Mesenteric fat pad (tissue), 1 donor: Measurements from ENCODE around the gene AAK1. TPM values are rescaled to one million over a fixed set of nuclear protein-coding genes. Genes with fewer than 3 reads are reported as not detected.

Source experiments
- DNase-seq: peaks from one replicate; pipeline ENCODE4 v3.0.0-alpha.2; 2020; ENCODE audit warnings: low spot score
- total RNA-seq: library from RNA; stranded (reverse); fragmentation: NEBNext Ultra II Directional; extraction: Animal tissue kit (Norgen Biotek cat#: 25700); gene quantifications from one replicate; pipeline ENCODE4 v1.2.1, GENCODE V29; 2021
- donor health status: DM: yes; HTN: yes; CAD: no.

AAK1 gene
- total RNA-seq, 1 donor from 2014 or later = 73.6 TPM

DNA sequence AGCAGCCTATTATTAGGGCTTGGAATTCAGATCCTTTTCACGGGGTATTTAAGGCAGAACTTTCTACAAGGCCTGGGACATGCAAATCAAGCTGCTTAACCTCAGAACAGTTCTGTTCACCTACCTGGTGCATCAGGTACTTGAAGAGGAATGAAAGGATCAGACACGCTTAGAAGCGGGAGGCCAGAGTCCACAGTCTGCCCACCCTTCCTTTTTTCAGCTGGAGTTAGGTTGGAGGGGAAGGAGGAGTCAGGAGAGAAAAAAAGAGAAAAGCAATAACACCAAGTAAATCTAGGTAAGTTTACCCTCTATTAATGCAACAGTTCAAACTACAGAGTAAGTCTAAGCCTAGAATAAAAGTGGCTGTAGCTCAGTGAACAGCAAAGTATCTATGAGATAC, 147.7 kb downstream of the AAK1 start:
- DNase-seq = no peak

DNA sequence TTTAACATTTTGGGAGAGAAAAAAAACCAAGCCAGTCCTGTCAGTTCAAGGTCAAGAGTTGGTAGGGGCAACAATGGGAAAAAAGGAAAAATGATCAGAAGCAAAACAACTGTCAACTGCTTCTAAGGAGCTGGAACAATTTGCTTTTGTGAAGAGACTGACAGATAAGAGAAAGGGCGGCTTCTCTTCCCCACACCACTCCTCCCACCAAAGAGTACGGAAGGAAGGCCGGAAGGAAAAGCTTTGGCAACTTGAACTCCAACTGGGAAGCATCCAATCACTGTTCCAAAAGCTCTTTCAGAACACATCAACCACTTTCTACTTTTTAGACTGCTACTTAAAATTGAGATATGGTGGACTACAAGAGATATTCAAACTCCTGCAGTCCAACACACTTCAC, 148.5 kb downstream of the AAK1 start:
- no peak for DNase-seq

DNA sequence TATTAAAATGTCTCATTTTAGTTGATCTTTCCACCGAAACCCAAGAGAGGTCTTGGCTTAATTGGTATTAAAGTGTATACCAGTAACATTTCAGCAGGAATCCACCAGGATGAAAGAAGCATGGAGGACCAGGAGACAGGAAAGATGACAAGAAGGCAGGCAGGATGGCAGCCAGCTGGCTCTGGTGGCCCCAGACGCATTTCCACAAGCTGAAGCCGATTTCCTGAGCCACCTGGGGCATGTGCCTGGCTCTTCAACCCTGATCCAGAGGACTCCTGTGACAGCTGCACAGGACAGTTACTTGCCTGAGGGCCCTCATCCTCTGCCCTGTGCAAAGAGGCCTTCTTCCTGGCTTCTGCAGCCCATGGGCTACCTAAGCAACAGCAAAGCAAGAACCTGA, 149.4 kb downstream of the AAK1 start:
- no peak for DNase-seq

DNA sequence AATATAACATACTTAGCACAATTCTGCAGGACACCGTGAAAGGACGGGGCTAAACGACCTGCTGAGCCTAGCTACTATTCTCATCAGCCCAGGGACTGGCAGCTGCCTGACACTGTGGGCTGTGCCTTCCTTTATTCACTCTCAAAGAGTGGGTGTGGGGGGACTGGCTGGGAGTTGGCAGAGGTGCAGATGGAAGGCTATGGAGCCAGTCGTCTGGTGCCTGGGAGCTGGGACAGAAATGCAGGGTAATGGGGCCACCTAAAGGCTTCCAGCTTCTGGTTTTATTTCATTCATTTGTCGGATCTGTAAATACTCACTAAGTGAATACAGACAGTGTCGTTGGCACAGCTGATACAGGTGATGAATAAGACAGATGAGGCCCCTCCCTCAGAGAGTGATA, 150.3 kb downstream of the AAK1 start:
- DNase-seq = no peak

DNA sequence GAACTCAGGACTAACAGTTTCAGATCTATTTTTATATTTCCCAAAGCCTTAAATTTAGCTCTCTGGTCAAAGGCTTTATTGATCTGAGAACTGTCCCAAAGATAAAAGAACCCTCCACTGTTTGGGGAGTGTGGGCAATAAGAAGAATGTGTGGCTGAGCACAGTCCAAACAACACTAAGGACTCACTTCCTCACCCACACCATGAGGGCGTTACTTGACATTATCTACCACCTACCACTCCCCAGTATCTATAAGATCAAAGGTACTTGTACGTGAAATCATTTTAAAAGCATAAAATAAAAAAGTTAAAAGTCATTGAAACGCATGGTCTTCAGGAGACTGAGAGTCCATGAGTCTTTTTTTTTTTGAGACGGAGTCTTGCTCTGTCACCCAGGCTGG, 151.7 kb downstream of the AAK1 start:
- no peak for DNase-seq

DNA sequence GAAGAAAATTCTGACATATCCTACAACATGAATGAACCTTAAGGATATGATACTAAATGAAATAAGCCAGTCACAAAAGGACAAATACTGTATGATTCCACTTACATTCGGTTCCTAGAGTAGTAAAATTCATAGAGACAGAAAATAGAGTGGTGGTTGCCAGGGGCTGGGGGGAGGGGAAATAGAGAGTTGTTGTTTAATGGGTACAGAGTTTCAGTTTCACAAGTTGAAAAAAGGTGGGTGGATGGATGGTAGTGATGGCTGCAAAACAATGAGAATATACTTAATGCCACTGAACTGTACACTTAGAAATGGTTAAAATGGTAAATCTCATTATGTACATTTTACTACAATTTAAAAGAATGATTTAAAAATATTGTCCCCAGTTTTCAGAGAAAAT, 153.1 kb downstream of the AAK1 start:
- DNase-seq = no peak

DNA sequence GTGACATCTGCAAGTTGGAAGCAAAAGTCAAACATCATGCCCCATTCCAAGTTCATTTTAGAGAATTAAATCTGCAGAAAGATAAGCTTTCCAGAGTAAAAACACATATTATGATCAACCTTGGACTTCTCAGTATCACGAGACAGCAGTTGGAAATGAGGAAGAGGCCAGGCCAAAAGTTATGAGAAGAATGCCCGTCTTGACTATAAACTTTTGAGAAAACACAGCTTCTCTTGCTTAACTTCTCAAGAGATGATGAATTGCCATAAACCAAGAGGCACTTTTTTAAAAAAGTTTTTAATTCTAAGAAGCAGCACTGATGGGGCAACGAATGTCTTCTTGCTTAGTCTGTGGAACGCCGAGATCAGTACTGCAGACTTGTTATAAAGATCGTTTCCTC, 153.7 kb downstream of the AAK1 start:
- no peak for DNase-seq

DNA sequence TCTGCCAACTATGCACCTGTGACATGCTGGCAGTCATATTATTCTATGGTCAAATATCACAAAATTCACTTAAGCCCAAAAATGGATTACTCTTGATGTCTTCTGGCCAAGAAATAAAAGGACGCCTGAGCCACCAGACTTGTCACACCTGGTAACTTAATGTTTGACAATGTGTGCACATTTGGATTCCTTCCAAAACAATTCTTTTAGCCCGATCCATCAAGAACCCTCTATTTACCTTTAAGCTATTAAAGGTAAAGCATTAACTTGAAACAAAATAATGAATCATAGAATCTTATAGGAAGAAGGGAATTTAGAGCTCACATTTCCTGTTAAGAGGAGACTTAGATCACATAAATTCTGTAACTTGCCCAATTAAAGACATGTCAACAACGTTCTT, 159.8 kb downstream of the AAK1 start:
- no peak for DNase-seq

DNA sequence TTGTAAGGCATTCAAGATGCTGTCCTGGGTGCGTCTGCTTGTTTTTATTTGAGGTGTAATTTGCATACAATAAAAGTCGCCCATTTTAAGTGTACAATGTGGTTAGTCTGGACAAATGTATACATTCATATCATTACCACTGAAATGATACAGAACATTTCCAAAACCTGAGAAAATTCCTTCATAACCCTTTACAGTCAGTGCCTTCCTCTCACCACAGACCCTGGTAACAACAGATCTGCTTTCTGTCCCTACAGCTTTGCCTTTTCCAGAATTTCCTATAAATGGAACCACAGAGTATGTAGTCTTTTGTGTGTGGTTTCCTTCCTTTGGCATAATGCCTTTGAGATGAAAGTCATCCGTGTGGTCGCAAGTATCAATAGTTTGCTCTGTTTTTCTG, 160.5 kb downstream of the AAK1 start:
- no peak for DNase-seq

DNA sequence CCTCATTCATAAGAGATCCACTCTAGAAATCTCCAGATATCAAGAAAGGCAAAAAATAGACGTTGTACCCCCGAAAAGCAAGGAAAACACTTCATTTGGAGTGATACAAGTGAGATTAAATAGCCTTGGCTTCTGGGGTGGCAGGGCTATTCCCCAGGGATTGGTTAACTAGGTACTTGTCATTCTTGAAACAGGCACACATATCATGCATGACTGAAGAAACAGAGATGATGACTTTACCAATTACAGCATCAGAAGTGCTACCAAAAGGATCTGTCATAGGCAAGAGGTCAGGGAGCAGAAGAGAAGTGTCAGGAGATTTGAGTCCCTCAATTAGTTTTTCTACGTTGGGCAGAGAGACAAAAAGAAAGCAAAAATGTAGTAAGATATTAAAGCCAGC, 161.1 kb downstream of the AAK1 start:
- DNase-seq = no peak

DNA sequence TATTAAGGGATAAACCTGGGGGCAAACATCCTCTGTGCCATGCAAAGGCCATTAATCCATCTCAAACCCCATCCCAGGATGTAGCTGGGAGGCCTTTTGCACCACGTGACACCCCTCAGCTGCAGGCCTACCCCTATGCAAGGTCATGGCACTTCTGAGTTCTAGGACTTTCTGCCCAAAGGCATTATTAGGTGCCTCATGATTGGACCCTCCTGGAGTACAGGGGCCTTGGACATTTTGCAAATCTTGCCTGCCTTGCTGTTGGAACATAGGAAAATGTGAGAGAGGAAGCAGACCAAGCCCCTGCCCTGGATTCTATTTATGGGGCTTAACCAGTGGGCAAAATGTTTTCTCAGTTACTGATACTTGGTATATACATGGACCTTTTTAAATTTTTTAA, 162.1 kb downstream of the AAK1 start:
- DNase-seq = no peak

DNA sequence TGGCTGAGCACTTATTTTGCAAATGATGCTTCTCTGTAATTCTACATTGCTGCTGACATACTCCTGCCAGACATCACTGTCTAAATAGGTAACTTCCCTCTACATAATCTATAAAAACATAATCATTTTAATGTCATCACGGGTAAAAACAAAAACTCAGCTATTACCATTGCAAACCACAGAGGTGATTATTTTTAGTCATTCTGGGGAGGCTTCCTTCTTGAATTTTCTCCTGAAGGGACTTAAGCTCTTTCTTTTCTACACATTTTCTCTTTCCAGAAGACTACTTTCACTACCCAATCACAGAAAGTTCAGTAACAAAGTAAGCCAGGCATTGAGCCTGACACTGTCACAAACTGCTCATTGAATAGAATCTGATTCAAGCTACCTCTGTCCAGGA, 165.9 kb downstream of the AAK1 start:
- DNase-seq = no peak

DNA sequence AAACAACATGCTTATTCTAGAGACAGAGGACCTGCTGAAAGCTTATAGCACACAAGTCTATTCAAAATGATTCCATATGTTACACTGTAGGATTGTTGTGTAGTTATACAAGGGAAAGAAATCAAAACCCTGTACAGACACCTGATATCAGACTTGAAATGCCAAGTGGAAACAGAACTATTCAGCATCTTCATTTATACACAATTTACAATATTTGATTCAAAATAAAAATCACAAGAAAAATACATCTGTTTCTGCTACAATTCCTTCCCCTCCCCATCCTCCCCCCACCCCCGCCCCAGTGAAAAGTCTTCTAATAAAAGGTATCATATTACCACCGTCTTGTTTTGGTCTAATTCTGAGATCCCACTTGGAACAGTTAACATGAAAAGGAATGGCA, 168.9 kb downstream of the AAK1 start:
- DNase-seq = no peak

DNA sequence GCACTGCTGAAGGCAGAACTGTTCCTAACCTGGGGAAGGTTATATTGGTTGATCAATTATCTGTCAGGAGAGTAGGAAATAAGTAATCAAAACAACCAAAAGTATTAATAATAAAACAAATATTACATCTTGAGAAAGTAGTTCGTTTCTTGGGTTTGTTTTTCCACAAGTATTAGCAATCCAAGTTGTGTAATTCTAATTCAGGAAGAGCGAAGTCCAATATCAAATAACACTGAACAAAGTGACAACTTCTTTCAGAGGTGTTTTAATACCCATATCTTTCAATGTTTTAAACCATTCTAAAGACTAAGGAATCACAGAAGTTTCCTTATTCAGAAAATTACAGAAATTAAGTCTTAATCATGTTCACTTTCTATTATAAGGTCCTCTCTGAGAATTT, 171.7 kb downstream of the AAK1 start:
- DNase-seq = no peak

DNA sequence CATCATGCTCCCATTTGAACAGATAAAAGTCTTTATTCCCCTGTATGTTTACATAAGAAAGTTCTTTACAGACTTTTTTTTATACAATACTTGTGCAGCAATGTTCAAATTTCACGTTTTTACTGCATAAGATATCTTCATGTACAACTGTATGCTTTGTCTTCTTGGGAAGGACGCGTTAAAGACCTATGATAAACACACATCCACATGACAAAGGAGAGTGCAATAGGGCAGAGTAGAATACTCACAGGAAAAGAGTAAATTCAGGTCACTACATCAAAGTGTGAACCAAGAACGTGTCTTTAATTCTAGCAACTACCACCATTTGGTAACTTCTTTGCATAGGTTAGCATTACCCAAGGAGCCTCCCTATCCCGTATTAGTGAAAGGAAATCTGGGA, 172.6 kb downstream of the AAK1 start:
- DNase-seq = no peak

DNA sequence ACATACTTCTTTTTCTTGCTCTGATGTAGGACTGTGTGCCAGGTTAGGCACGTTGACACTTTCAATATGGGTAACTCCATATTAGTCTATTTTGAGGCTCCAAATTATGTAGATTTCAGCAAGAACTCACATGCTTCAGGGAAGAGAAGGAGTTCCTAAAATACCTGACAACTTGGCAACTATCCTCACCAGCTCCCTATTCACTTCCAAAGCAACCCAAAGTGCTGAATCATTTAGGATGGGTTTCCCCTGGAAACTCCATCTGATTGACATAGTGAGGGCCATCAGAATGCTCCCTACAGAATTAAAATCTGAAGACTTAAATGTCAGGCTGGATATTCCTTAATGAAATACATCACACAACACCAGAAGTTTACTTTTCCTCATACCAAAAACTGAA, 173.8 kb downstream of the AAK1 start:
- no peak for DNase-seq

DNA sequence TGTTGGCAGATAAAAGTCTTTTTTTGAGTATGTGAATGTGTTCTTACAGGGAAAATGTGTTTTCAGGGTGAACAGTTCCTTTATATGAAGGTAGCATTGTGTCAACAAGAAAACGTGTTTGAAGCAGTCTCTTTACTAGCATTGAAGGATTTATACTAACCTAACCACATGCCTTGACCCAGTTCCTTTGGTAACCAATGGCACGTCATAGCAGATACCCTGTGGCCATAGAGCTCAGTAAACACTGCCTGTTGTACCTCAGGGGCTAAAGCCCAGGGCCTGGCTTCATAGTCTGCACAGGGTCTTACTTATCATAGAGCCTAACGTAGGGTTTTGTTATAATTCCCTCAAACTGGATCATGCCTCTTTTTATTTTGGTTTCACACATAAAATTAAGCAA, 174.2 kb downstream of the AAK1 start:
- no peak for DNase-seq

DNA sequence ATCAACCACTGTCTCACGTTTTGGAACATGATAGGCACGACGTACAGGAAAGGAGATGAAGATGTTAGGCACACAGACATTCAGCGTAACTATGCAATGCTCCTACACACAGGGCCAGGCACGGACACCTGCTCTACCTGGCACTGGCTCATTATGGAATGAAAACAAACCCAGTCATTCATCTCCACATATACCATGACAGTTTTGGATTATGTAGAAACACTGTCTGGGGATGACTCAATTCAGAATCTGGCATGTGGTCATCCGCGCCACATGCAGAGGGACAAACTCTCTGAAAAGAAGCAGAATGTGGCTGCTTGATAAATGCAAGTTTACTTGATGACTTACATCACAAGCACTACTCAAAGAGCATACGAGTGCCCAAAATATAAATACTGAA, 176.8 kb downstream of the AAK1 start:
- DNase-seq = no peak

DNA sequence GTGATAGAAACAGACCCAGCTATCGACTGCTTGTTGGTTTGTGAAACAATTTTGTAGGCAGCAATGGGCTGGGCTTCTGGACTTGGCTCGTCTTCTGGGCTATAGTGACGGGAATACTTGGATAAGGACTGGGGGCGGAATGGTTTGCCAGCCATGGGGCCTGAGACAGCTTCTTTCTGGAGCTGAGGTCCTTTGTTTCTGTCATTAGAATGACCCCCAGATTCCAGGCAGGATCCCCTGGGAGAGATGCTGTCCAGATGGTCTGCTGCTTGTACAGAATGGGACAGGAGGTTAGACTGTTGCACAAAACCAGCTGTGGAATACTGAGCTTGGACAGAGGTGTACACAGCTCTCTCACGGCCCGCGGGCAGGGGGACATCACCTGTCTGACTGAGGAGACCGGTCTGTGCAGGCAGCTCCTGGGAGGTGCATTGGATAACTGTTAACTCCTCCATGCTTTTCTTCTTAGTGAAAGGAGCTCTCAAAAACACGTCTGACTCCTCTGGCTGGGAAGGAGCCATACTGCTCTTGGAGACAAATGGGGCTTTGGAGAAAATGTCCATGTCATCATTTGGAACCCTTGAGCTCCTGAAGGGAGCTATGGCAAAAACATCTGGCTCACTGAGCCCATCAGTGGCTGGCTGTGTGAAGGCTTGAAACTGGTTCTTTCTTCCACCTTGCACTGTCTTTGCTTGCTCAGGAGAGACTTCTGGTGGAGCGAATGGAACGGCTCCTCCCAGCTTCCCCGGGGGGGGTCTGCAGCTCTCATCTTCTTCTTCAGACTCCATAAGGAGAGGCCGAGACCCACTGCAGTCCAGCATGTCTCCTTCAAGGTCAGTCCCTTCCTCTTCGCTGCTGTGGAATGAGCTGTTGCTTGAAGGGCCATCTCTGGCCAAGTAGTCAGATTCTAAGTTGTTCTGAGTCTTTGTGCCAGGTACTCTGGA, 177.8 kb downstream of the AAK1 start:
- DNase-seq = no peak

DNA sequence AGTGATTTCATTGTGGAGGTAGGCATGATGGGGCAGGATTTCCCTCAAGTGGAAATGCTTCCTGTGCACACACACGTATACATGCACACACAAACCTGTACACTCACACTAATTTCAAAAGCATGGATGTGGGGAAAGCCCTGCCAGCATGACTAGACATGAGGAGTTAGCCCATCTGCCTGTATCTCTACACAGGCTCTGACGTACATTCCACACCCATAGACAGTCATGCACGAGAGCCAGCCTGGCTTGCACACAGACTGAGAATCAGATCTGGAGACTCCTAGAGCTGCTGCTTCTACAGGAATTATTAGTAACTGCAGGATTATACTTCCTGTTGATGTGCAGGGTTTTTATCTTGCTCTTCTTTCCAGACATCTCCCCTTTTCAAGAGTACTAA, 179.0 kb downstream of the AAK1 start:
- DNase-seq = no peak

DNA sequence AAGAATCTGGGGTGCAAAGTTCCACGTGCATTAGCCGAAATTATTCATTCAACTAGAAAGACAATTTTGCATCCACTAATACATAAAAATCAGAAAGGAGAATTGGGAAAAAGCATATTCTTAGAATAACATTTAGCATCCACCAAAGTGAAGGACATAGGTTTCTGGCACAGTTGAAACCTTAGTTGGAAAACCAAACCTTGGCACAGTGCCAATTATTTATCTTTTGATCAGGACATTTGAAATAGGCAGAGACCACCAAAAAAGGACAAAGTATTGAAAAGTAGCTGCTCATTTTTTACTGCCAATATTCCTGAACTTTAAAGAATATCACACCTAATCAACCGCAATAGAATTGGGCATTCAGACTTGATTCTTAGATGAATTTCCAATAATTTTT, 180.8 kb downstream of the AAK1 start:
- DNase-seq = no peak

DNA sequence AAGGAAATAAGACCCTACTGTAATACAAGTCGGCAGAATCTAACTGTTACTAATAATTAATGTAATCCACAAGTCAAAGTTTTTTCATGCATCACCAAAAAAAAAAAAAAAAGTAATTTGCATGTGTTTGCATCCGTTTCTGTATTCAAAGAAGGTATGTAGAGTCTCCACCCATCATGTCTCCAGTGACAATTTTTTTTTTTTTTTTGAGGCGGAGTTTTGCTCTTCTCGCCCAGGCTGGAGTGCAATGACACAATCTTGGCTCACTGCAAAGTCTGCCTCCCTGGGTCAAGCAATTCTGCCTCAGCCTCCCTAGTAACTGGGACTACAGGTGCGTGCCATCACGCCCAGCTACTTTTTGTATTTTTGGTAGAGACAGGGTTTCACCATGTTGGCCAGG, 182.1 kb downstream of the AAK1 start:
- no peak for DNase-seq

DNA sequence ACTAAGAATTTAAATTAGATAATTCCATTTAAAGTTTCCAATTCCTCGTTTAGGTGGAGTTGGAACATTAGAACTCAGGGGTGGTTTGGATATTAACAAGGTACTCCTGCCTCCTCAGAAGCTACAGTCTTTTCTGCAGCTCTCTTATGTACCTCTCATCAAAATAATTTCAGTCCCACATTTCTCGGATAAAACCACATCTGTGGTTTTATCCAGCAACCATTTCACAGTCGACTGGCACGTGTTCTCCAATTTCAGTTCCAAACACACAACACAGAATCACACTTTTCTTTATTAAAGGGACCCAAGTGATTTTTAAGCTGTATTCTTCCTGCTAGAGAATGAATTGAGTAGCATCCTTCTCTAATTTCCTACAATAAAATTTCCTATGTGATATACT, 183.6 kb downstream of the AAK1 start:
- DNase-seq = no peak
